ENCODE results near the gene WIPF1. TPM values are rescaled to one million over a fixed set of nuclear protein-coding genes. Genes with fewer than 3 reads are reported as not detected.

The WIPF1 gene
- total RNA-seq, 1 experiment from 2014 or later: 6.4 TPM

DNA sequence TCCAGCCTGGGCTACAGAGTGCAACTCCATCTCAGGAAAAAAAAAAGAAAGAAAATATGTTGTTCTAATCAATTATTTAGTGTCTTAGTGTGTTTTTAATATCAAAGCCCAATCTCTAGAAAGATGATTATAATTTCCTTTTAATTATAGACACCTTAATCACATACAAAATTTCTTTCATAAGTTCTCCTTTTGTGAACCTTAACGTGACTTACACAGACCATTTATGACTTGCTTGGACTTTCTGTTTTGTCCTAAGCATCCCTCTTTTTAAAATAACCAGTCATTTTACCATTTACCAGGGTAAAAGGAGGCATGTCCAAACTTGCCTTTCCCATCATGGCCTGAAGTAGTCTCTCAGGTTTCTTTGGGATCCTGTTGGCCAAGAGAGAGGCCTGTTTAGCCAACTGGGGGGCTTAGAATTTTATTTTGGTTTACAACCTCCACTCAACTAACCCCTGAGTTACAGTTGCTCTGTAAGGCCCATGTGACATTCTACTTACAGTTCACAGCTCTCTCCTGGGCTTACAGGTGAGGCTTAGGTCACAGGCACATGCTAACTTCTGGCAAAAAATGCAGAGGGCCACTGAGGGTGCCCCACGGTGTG is 86.9 kb downstream of the WIPF1 start:
- ATAC-seq: no peak
- no peak for DNase-seq (ENCODE audit: low spot score)
- ChIA-PET CTCF (no interaction called here), POLR2A (no interaction called here)
- TF ChIP-seq ATF1 (CRISPR knock-in tag; IDR thresholded peaks at IDR 0.05) (no peak), IRF2 (CRISPR knock-in tag; IDR thresholded peaks at IDR 0.05; ENCODE audit: borderline replicate concordance, low read depth) (no peak), ETV6 (CRISPR knock-in tag; IDR thresholded peaks at IDR 0.05) (no peak), ZNF396 (CRISPR knock-in tag; IDR thresholded peaks at IDR 0.05; ENCODE audit: borderline replicate concordance) (no peak), GRHL2 (CRISPR knock-in tag; IDR thresholded peaks at IDR 0.05; ENCODE audit: insufficient replicate concordance, severe bottlenecking) (no peak), ZNF121 (CRISPR knock-in tag; IDR thresholded peaks at IDR 0.05) (no peak), NFATC4 (CRISPR knock-in tag; IDR thresholded peaks at IDR 0.05) (no peak)
- TF ChIP-seq, protein P1, sequence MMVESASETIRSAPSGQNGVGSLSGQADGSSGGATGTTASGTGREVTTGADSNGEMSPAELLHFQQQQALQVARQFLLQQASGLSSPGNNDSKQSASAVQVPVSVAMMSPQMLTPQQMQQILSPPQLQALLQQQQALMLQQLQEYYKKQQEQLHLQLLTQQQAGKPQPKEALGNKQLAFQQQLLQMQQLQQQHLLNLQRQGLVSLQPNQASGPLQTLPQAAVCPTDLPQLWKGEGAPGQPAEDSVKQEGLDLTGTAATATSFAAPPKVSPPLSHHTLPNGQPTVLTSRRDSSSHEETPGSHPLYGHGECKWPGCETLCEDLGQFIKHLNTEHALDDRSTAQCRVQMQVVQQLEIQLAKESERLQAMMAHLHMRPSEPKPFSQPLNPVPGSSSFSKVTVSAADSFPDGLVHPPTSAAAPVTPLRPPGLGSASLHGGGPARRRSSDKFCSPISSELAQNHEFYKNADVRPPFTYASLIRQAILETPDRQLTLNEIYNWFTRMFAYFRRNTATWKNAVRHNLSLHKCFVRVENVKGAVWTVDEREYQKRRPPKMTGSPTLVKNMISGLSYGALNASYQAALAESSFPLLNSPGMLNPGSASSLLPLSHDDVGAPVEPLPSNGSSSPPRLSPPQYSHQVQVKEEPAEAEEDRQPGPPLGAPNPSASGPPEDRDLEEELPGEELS (CRISPR knock-in tag; IDR thresholded peaks at IDR 0.05): no peak
- TF ChIP-seq, protein P2, sequence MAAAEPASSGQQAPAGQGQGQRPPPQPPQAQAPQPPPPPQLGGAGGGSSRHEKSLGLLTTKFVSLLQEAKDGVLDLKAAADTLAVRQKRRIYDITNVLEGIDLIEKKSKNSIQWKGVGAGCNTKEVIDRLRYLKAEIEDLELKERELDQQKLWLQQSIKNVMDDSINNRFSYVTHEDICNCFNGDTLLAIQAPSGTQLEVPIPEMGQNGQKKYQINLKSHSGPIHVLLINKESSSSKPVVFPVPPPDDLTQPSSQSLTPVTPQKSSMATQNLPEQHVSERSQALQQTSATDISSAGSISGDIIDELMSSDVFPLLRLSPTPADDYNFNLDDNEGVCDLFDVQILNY (CRISPR knock-in tag; IDR thresholded peaks at IDR 0.05): no peak
- TF ChIP-seq, protein P3, sequence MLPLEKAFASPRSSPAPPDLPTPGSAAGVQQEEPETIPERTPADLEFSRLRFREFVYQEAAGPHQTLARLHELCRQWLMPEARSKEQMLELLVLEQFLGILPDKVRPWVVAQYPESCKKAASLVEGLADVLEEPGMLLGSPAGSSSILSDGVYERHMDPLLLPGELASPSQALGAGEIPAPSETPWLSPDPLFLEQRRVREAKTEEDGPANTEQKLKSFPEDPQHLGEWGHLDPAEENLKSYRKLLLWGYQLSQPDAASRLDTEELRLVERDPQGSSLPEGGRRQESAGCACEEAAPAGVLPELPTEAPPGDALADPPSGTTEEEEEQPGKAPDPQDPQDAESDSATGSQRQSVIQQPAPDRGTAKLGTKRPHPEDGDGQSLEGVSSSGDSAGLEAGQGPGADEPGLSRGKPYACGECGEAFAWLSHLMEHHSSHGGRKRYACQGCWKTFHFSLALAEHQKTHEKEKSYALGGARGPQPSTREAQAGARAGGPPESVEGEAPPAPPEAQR (CRISPR knock-in tag; IDR thresholded peaks at IDR 0.05): no peak
- TF ChIP-seq, protein P4, sequence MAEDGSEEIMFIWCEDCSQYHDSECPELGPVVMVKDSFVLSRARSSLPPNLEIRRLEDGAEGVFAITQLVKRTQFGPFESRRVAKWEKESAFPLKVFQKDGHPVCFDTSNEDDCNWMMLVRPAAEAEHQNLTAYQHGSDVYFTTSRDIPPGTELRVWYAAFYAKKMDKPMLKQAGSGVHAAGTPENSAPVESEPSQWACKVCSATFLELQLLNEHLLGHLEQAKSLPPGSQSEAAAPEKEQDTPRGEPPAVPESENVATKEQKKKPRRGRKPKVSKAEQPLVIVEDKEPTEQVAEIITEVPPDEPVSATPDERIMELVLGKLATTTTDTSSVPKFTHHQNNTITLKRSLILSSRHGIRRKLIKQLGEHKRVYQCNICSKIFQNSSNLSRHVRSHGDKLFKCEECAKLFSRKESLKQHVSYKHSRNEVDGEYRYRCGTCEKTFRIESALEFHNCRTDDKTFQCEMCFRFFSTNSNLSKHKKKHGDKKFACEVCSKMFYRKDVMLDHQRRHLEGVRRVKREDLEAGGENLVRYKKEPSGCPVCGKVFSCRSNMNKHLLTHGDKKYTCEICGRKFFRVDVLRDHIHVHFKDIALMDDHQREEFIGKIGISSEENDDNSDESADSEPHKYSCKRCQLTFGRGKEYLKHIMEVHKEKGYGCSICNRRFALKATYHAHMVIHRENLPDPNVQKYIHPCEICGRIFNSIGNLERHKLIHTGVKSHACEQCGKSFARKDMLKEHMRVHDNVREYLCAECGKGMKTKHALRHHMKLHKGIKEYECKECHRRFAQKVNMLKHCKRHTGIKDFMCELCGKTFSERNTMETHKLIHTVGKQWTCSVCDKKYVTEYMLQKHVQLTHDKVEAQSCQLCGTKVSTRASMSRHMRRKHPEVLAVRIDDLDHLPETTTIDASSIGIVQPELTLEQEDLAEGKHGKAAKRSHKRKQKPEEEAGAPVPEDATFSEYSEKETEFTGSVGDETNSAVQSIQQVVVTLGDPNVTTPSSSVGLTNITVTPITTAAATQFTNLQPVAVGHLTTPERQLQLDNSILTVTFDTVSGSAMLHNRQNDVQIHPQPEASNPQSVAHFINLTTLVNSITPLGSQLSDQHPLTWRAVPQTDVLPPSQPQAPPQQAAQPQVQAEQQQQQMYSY (CRISPR knock-in tag; IDR thresholded peaks at IDR 0.05): no peak
- TF ChIP-seq, protein P5, sequence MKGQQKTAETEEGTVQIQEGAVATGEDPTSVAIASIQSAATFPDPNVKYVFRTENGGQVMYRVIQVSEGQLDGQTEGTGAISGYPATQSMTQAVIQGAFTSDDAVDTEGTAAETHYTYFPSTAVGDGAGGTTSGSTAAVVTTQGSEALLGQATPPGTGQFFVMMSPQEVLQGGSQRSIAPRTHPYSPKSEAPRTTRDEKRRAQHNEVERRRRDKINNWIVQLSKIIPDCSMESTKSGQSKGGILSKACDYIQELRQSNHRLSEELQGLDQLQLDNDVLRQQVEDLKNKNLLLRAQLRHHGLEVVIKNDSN (CRISPR knock-in tag; IDR thresholded peaks at IDR 0.05): no peak
- TF ChIP-seq, protein P6, sequence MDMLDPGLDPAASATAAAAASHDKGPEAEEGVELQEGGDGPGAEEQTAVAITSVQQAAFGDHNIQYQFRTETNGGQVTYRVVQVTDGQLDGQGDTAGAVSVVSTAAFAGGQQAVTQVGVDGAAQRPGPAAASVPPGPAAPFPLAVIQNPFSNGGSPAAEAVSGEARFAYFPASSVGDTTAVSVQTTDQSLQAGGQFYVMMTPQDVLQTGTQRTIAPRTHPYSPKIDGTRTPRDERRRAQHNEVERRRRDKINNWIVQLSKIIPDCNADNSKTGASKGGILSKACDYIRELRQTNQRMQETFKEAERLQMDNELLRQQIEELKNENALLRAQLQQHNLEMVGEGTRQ (CRISPR knock-in tag; IDR thresholded peaks at IDR 0.05): no peak
- TF ChIP-seq, protein P7, sequence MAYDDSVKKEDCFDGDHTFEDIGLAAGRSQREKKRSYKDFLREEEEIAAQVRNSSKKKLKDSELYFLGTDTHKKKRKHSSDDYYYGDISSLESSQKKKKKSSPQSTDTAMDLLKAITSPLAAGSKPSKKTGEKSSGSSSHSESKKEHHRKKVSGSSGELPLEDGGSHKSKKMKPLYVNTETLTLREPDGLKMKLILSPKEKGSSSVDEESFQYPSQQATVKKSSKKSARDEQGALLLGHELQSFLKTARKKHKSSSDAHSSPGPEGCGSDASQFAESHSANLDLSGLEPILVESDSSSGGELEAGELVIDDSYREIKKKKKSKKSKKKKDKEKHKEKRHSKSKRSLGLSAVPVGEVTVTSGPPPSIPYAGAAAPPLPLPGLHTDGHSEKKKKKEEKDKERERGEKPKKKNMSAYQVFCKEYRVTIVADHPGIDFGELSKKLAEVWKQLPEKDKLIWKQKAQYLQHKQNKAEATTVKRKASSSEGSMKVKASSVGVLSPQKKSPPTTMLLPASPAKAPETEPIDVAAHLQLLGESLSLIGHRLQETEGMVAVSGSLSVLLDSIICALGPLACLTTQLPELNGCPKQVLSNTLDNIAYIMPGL (CRISPR knock-in tag; IDR thresholded peaks at IDR 0.05): no peak
- TF ChIP-seq, protein P8, sequence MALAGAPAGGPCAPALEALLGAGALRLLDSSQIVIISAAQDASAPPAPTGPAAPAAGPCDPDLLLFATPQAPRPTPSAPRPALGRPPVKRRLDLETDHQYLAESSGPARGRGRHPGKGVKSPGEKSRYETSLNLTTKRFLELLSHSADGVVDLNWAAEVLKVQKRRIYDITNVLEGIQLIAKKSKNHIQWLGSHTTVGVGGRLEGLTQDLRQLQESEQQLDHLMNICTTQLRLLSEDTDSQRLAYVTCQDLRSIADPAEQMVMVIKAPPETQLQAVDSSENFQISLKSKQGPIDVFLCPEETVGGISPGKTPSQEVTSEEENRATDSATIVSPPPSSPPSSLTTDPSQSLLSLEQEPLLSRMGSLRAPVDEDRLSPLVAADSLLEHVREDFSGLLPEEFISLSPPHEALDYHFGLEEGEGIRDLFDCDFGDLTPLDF (CRISPR knock-in tag; IDR thresholded peaks at IDR 0.05): no peak
- TF ChIP-seq, protein P9, sequence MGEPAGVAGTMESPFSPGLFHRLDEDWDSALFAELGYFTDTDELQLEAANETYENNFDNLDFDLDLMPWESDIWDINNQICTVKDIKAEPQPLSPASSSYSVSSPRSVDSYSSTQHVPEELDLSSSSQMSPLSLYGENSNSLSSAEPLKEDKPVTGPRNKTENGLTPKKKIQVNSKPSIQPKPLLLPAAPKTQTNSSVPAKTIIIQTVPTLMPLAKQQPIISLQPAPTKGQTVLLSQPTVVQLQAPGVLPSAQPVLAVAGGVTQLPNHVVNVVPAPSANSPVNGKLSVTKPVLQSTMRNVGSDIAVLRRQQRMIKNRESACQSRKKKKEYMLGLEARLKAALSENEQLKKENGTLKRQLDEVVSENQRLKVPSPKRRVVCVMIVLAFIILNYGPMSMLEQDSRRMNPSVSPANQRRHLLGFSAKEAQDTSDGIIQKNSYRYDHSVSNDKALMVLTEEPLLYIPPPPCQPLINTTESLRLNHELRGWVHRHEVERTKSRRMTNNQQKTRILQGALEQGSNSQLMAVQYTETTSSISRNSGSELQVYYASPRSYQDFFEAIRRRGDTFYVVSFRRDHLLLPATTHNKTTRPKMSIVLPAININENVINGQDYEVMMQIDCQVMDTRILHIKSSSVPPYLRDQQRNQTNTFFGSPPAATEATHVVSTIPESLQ (CRISPR knock-in tag; IDR thresholded peaks at IDR 0.05): no peak
- TF ChIP-seq, protein P10, sequence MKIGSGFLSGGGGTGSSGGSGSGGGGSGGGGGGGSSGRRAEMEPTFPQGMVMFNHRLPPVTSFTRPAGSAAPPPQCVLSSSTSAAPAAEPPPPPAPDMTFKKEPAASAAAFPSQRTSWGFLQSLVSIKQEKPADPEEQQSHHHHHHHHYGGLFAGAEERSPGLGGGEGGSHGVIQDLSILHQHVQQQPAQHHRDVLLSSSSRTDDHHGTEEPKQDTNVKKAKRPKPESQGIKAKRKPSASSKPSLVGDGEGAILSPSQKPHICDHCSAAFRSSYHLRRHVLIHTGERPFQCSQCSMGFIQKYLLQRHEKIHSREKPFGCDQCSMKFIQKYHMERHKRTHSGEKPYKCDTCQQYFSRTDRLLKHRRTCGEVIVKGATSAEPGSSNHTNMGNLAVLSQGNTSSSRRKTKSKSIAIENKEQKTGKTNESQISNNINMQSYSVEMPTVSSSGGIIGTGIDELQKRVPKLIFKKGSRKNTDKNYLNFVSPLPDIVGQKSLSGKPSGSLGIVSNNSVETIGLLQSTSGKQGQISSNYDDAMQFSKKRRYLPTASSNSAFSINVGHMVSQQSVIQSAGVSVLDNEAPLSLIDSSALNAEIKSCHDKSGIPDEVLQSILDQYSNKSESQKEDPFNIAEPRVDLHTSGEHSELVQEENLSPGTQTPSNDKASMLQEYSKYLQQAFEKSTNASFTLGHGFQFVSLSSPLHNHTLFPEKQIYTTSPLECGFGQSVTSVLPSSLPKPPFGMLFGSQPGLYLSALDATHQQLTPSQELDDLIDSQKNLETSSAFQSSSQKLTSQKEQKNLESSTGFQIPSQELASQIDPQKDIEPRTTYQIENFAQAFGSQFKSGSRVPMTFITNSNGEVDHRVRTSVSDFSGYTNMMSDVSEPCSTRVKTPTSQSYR (CRISPR knock-in tag; IDR thresholded peaks at IDR 0.05): no peak
- peaks cover 28% of the 10 kb centered on the region for H3K27me3 Mint-ChIP-seq (ENCODE audit: low read depth)
- no peak overlapping the region for H3K4me3 Mint-ChIP-seq
- H3K27ac Mint-ChIP-seq: no peak overlapping the region
- H3K4me1 Mint-ChIP-seq: no peaks in the 10 kb centered on the region
- H3K36me3 Mint-ChIP-seq: peaks cover 63% of the 10 kb centered on the region
- H3K9me3 Mint-ChIP-seq: peaks cover 81% of the 10 kb centered on the region

Measured in WTC11 (cell line).